GM12864 (cell line): Measurements from ENCODE around the gene SHE.

ENCODE experiments used
- DNase-seq: peaks from one replicate; pipeline ENCODE4 v3.0.0-alpha.2; 2011; ENCODE audit warnings: low read depth
- H3K4me3 ChIP-seq: 2 replicates; pipeline ENCODE4 v1.5.1; 2011; ENCODE audit warnings: mild to moderate bottlenecking, low read depth, low read length, control low read depth
- CTCF ChIP-seq: IDR thresholded peaks from 2 replicates; pipeline ENCODE4 v1.5.1; 2011; ENCODE audit warnings: low read depth, mild to moderate bottlenecking, moderate library complexity, low read length, control low read depth, inconsistent platforms; ENCODE audit errors: missing control alignments

SHE gene

GRCh38 chr1:154514066-154514553 is 11.9 kb upstream of the SHE start:
- DNase-seq = no peak
- no peak for TF ChIP-seq CTCF
- no peak overlapping the region for H3K4me3 ChIP-seq

- H3K4me3 ChIP-seq = no peak overlapping the region
- no peak for TF ChIP-seq CTCF
- no peak for DNase-seq
These were observed 10.5 kb upstream of the SHE start for GRCh38 chr1:154512760-154513159.

GRCh38 chr1:154503898-154504297 is 1.7 kb upstream of the SHE start:
- no peak for DNase-seq
- no peak overlapping the region for H3K4me3 ChIP-seq
- no peak for TF ChIP-seq CTCF

- TF ChIP-seq CTCF = no peak
- DNase-seq = no peak
- no peak overlapping the region for H3K4me3 ChIP-seq
These were observed 518 bp upstream of the SHE start for GRCh38 chr1:154502744-154503115.

GRCh38 chr1:154501423-154502065 is 668 bp downstream of the SHE start:
- TF ChIP-seq CTCF = no peak
- H3K4me3 ChIP-seq = no peak overlapping the region
- no peak for DNase-seq

- no peak for TF ChIP-seq CTCF
- no peak overlapping the region for H3K4me3 ChIP-seq
- DNase-seq = no peak
These were observed 1.7 kb downstream of the SHE start for GRCh38 chr1:154500533-154500932.

- DNase-seq = no peak
- no peak for TF ChIP-seq CTCF
- no peak overlapping the region for H3K4me3 ChIP-seq
These were observed 2.8 kb downstream of the SHE start for GRCh38 chr1:154499446-154499845.
